GM19468 (cell line): ENCODE data around the gene SUSD4.
"Not testable (repeated sequence)": the region's sequence is repeated elsewhere in the genome, so short reads cannot be mapped to it uniquely, and the experiment has no call there.

Experiments
- ATAC-seq: cut with Tn5 transposase; IDR thresholded peaks from one replicate; pipeline ENCODE4 v1.9.1; 2021; ENCODE audit warnings: mild to moderate bottlenecking, moderate library complexity, moderate number of reproducible peaks; ENCODE audit not compliant: unreplicated experiment; ENCODE audit errors: extremely low read depth

Gene SUSD4, protein sequence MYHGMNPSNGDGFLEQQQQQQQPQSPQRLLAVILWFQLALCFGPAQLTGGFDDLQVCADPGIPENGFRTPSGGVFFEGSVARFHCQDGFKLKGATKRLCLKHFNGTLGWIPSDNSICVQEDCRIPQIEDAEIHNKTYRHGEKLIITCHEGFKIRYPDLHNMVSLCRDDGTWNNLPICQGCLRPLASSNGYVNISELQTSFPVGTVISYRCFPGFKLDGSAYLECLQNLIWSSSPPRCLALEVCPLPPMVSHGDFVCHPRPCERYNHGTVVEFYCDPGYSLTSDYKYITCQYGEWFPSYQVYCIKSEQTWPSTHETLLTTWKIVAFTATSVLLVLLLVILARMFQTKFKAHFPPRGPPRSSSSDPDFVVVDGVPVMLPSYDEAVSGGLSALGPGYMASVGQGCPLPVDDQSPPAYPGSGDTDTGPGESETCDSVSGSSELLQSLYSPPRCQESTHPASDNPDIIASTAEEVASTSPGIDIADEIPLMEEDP

DNA sequence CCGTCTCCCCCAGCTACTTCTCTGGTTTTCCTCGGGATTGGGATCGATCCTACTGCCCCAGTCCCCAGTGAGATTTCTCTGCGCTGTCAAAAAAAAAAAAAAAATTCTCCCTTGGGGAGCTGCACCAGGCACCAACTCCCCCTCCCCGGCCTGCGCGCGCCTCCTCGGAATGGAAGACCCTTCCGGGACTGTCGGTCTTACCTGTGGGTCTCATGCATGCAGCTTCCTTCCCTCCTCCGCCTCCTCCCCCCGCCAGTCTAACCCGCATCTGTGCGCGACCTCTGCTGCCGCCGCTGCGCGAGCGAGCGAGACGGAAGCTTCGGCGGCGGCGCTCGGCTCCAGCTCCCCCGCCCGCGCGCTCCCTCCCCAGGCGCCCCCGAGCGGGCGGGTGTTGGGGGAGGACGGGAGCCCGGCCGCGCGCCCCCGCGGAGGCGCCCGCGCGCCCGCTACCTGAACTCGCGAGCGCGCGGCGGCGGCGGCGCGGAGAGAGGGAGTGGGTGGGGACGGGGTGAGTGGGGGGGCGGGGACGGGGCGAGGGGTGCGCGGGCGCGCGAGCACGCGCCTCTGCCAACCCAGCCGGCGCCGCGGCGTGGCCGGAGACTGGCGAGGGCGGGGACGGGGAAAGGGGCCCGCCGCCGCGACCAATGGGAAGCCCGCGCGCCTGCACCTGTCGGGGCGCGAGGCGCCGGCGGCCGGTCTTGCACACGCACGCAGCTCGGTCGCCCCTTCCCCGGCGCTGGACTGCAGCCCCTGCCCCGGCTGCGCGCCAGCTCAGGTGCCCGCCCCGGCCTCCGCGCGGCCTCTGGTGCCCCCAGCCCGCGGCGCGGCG, at the start of gene SUSD4:
TSS of gene SUSD4 (minus strand) at position 321 of the 829 bp plus-strand sequence. CDS start 751 bp downstream, outside the sequence.
- ATAC-seq, result no peak

DNA sequence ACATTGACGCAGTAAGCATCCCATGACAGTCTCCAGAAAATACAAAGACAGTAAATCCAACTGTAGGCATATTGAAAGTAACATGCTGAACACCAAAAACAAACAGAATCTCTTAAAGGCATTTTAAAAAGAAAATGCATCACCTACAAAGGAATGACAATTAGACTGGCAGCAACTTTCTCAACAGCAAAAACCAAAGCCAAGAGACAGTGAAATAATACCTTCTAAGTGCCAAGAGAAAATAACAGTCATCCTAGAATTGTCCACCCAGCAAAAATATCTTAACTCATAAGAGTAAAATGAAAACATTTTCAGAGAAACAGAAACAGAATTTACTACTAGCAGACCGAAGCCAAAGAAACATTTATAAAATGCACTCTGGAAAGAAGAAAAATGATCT, 49.2 kb upstream of the SUSD4 start:
- ATAC-seq, result no peak

DNA sequence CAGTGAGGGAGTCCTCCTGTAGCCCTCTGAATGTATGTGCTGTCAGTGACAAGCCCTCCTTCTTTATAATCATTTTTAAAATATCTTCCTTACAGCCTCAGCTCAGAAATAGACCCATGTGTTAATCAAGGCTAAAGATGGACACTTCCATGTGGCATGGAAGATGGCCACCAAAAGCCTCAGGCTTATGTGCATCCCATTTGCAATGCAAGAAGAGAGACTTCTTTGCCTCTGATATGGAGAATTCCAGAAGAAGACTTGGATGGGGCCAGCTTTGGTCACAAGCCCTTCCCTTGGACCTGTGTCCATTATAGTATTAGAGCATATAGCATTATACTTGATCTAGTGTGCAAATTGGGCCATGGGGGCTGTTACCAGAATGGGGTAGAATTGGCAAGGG, 47.7 kb upstream of the SUSD4 start:
- ATAC-seq, result no peak

DNA sequence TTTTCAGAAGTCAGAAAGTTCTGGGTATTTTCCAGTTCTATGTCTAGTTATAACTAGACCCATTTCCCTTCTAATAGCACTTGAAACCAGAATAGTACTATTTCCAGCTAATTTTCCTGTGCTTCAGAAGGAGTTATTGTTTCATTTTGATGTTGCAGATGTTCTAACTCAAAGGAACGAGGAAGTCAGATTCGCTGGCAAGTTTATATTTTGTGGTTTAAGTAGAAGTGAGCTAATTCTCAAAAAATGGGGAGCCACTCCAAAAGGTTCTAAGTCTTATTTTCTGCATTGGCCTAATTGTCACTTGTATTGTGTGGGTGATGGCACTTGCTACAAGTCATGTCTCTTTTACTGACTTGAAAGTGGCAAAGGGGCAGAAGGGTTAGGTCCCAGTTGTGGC, 47.3 kb upstream of the SUSD4 start:
- ATAC-seq, result no peak

DNA sequence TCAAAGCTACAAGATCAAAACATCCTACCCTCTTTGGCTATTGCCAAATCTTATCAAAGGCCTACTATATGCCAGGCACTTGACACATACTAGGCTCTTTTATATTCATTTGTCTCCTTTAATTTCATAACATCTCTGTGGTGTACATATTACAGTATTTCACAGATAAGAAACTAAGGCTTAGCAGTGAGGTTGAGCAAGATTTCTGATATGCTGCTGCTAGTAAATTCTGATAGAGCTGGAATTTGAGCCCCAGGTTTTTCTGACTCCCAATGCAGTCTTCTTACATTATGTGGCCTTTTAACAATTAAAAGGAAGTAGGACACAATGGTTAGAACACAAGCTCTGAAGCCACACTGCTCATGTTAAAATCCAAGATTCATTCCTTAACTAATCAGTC, 46.1 kb upstream of the SUSD4 start:
- ATAC-seq, result no peak

DNA sequence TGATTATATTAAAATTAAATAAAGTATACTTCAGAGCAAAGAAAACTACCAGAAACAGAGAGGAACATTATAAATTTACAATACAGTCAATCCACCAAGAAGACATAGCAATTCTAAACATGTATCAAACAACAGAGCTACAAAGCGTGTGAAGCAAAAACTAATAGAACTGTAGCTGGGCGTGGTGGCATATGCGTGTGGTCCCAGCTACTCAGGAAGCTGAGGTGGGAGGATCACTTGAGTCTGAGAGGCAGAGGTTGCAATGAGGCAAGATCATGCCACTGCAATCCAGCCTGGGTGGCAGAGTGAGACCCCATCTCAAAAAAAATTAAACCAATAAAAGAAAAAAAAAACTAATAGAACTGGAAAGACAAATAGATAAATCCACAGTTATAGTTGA, 41.5 kb upstream of the SUSD4 start:
- ATAC-seq, result no peak

DNA sequence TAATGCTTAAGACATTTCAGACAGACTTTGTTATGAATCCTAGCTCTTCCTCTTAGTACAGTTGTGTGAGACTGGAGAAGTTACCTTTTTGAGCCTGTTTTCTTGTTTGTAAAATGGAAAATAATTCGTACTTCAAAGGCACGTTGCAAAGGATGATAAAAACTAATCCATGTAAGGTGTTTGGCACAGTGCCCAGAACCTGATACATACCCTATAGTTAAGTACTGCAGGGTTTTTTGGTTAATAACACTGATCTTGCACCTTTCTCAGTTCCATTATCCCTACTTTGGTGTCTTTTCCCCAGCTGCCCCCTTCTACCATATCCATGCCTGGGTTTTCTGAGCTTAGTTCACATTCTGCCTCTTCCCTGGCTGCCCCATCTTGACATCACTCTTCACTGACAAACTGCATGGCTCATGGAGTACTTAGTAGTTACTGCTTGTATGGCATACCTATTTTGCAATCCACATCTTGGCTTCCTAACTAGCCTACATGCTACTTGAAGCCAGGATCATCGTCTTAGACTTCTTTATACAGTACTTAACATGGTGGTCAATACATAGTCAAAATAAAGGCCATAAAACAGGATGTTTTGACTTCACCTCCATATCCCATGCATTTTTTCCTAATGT, 39.3 kb upstream of the SUSD4 start:
- ATAC-seq, result no peak

DNA sequence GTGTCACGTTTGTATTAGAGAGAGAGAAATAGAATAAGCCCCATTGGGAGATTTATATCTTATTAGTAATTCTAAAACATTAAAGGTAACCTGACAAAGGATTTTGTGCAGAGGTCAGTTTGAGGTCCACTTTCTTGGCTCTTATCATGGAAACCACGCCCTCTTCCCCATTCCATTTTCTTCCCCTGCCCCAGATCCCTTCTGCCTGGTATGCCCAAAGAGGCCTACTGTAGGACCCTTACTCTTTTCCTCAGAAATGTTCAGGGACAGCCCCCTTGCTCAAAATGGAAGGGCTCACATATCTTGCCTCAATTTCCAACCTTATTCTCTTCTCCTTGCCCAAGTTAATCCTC, 38.8 kb upstream of the SUSD4 start:
- ATAC-seq, result no peak

DNA sequence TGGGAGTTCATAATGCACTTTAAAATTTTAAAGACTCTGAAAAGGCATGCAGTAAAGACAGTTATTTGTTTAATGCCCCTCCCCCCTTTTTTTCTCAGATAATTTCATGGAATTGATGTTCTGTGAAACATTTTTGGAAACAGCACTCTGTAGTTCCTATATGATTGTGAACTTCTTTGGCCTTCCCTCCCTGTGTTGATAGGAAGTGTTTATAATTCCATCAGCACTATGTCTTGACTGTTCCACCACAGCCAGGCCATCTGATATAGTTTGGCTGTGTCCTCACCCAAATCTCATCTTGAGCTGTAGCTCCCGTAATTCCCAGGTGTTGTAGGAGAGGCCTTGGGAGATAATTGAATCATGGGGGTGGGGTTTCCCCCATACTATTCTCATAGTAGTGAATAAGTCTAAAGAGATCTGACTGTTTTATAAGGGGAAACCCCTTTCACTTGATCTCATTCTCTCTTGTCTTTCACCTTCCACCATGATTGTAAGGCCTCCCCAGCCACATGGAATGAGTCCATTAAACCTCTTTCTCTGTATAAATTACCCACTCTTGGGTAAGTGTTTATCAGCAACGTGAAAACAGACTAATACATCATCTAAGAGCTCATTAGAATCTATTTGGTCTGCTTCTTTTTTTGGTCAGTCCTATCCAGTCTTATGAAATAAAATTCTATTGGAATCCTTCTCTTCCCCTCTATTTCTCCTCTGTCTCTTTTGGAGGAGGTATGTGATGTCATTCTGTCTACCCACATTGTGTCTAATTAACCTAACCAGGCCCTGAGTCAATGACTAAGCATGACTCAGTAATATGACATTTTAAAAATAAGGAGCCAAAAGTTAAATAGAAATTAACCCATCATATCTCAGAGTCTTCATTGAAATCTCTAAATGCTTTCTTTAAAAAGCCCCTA, 38.2 kb upstream of the SUSD4 start:
- no peak for ATAC-seq

DNA sequence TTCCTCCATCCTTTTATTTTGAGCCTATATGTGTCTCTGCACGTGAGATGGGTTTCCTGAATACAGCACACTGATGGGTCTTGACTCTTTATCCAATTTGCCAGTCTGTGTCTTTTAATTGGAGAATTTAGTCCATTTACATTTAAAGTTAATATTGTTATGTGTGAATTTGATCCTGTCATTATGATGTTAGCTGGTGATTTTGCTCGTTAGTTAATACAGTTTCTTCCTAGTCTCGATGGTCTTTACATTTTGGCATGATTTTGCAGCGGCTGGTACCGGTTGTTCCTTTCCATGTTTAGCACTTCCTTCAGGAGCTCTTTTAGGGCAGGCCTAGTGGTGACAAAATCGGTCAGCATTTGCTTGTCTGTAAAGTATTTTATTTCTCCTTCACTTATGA, 35.4 kb upstream of the SUSD4 start:
- ATAC-seq, result not testable (repeated sequence)

DNA sequence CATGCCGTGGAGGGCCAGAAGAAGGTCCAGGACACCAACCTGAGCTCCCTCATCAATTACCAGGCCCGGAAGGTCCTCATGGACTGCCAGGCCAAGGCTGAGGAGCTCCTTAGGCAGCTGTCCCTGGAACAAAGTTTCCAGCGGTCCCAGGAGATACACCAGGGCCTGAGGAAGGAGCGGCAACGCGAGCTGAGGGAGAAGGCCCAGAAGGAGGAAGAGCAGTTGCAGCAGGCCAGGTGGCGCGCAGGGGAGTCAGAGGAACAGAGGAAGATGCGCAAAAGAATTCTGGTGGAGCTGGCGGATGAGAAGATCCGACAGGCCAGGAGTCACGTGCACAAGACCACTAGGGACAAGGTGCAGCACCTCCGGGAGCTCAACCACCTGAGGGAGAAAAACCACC, 30.7 kb upstream of the SUSD4 start:
- no peak for ATAC-seq

DNA sequence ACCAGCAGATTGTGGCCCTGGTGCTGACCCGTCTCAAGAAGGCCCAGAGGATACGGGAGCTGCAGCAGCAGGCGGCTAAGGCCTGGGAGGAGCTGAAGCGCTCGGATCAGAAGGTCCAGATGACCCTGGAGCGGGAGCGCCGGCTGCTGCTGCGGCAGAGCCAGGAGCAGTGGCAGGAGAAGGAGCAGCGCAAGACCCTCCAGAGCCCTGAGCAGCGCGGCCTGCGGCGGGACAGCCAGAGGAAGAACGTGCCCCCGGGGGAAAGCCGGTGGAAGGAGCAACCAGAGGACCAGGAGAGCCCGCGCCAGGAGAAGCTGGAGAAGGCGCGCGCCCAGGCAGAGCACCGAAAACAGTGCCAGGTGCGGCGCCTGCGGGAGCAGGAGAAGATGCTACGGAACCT, 30.3 kb upstream of the SUSD4 start:
- ATAC-seq, result no peak

DNA sequence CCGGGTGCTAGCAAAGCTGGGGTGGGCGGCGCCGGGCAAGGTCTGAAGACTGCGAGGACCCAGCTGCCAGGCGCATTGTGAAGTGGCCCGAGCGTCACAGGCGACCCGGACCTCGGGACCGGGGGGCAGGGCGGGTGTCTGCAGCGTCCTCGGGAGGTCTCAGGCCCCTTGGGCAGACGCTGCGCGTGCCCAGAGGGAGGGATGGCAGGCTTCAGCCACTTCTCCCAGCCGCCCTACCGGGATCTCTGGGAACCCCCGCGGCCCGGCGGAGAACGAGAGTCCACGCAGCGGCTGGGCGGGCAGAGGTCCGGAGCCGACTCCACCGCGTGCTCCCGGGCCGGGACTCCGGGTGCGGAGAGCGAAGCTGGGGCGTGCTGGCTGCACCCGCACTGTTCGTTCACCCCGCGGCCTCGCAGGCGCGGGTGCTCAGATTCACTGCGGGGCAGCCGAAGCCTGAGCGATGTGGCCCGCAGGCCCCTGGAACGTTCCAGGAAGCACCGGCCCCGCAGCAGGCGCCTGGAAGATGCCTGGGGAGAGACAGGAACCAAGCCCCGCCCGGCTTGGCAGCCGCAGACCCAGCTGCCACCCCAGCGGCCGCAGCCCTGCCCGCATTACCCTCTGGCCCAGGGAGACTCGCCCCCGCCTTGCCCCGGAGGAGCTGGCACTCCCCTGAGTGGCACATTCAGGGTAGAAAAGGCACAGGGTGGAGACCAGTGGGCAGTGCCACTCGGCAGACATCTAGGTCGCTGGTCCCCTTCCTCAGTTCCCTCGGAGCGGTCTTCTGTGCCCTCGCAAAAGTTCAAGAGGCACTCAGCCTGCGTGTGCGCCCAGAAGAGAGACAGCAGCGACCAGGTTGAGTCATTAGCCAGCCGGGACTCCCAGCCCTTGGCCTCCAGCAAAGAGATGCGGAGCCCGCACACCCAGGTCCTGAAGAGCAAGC, 29.6 kb upstream of the SUSD4 start, which contains the start of gene CCDC185:
TSS of gene CCDC185 (plus strand) at position 141 of the 940 bp plus-strand sequence. CDS start at position 202, 61 bp downstream.
- ATAC-seq, result no peak

DNA sequence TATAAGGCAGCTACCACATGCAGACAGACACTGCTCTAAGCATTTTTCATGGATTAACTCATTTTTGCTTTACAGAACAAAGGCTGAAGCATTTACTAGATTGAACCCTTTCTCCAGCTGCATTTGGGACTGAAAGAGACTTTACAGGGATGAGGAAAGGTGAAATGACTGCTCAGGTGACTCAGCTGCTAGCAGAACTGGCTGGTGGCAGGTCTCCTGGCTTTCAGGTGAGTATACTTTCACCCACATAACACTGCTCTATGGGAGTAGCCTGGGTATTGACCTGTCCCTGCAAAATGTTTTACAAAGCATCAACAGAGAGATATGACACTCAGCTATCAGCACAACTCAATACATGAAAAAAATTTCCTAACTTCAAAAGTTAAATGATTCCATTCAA, 26.6 kb upstream of the SUSD4 start:
- ATAC-seq, result no peak

DNA sequence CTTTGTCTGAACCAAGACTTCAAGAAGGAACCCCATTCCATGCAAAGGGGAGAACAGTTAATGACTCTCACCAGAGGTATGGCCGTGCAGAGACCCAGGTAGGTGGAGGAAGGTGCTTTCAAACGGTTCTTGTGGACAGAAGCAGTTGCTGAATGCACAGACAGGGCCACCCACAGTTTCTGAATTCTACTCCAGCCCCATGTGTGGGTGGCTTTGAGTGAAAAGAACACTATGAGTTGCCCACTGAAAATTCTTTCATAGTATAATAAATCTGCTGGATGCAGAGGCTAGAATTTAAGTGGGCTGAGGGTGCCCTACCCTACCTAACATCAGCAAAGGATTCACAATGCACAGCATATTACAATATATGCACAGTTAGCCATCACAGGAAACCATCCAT, 22.0 kb upstream of the SUSD4 start:
- ATAC-seq, result no peak

DNA sequence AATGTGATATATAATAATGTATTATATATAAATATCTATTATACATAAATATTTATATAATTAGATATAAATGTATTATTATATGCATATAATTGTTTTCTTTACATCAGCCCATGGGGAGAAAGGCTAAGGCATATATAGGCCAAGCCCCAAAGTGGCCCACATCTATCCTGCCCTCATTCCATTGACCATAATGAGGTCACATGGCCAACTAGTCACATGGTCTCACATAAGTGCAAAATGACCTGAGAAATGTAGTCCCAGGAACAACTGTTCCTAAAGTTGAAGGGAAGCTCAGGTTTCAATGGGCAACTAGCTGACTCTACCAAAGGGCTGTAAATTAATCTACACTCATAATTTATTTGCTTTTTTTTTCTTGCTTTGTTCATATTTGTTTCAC, 14.8 kb upstream of the SUSD4 start:
- ATAC-seq, result no peak

DNA sequence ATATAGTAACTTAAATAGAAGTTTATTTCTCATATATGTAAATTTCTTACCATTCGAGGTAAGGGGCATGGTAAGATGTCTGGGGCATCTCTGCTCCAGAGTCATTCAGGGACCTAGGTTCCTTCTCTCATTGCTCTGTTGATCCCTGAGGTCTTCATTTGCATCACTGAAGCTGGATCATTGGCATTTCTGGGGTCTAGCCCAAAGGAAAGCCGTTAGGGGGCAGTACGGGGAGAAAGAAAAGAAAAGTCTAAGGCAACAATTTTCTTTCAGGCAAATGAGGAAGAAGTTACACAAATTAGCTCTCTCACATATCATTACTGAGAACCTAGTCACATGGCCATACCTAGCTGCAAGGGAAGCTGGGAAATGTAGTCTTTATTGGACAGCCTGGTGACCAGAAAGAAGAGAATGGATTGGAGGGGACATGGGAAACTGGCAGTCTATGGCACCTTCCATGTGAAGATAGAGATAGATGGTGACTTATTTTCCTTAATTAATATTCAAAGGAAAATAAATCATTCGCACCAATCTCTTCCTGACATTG, 10.2 kb upstream of the SUSD4 start:
- ATAC-seq, result no peak

DNA sequence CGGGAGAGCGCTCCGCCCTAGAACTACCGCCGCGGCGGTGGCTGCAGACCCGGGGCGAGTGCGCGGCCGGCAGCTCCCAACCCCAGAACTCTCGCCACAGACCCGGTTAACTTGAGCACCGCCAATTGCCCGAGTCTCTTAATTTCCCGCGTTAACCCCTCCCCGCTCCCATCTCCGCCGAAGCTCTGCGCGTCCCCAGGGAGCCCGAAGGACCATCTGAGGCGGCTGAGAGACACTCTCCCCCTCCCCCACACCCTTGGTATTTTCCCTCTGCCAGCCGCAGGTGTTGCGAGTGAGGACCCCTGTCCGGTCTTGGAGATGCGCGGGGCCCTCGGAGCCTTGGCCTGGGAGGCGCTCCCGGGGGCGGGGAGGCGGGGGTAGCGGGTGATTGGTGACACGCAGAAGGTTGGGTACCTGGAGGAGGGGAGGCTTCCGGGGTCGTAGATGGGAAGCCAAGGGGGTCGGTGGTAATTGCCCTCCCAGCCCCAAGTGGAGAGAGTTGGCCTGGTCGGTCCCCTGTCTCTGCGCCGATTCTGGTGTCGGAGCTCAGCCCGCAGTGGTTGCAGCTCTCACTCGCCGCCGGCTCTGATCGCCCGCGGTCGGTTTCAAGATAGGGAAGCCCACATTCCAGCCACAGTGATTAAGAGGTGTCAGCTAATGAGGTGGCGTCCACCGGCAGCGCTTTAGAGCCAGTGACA, 858 bp upstream of the SUSD4 start:
- no peak for ATAC-seq
